DMS 273 treated with DMSO at 0.1 percent for 48 hours (cell line): ENCODE results near the gene TPPP.
"Not testable (repeated sequence)": the region's sequence is repeated elsewhere in the genome, so short reads cannot be mapped to it uniquely, and the experiment has no call there.

Source experiments
- DNase-seq: peaks from one replicate; lab custom pipeline; 2025; lab: John Stamatoyannopoulos, UW

TPPP gene

GRCh38 chr5:693271-694041 is at the start of gene TPPP:
Gene TPPP (minus strand): TSS chr5:693352. CDS start chr5:678060, 15,292 bp downstream.
- DNase-seq = not testable (repeated sequence)

GRCh38 chr5:742276-742675 is 49.1 kb upstream of the TPPP start:
- DNase-seq = not testable (repeated sequence)

GRCh38 chr5:734145-734544 is 41.0 kb upstream of the TPPP start:
- not testable (repeated sequence) for DNase-seq

GRCh38 chr5:732754-733454 is 39.8 kb upstream of the TPPP start:
- DNase-seq = not testable (repeated sequence)

- DNase-seq = not testable (repeated sequence)
Measured at GRCh38 chr5:729225-729624, 36.1 kb upstream of the TPPP start.

GRCh38 chr5:727087-727486 is 33.9 kb upstream of the TPPP start:
- not testable (repeated sequence) for DNase-seq

- DNase-seq = not testable (repeated sequence)
Measured at GRCh38 chr5:723865-724264, 30.7 kb upstream of the TPPP start.

GRCh38 chr5:723309-723708 is 30.2 kb upstream of the TPPP start:
- not testable (repeated sequence) for DNase-seq

- not testable (repeated sequence) for DNase-seq
Measured at GRCh38 chr5:719379-719778, 26.2 kb upstream of the TPPP start.

GRCh38 chr5:717143-717542 is 24.0 kb upstream of the TPPP start:
- DNase-seq = no peak

- not testable (repeated sequence) for DNase-seq
Measured at GRCh38 chr5:716740-717139, 23.6 kb upstream of the TPPP start.

- not testable (repeated sequence) for DNase-seq
Measured at GRCh38 chr5:715636-716035, 22.5 kb upstream of the TPPP start.

GRCh38 chr5:714215-715118 is 21.3 kb upstream of the TPPP start:
- DNase-seq = not testable (repeated sequence)

- DNase-seq = not testable (repeated sequence)
Measured at GRCh38 chr5:713686-714085, 20.5 kb upstream of the TPPP start.

GRCh38 chr5:708848-709517 is 15.8 kb upstream of the TPPP start:
- DNase-seq = not testable (repeated sequence)

- not testable (repeated sequence) for DNase-seq
Measured at GRCh38 chr5:708374-708773, 15.2 kb upstream of the TPPP start.

GRCh38 chr5:706127-706526 is 13.0 kb upstream of the TPPP start:
- not testable (repeated sequence) for DNase-seq

- not testable (repeated sequence) for DNase-seq
Measured at GRCh38 chr5:696753-697702, 3.9 kb upstream of the TPPP start.

- DNase-seq = not testable (repeated sequence)
Measured at GRCh38 chr5:696191-696590, 3.0 kb upstream of the TPPP start.

GRCh38 chr5:695475-695874 is 2.3 kb upstream of the TPPP start:
- not testable (repeated sequence) for DNase-seq
